Left lung (tissue), 10 donors: Measurements from ENCODE around the gene SPACA9. TPM values are rescaled to one million over a fixed set of nuclear protein-coding genes. Genes with fewer than 3 reads are reported as not detected.

Experiments
- ATAC-seq: fragments of 200-7000 bp; cut with Tn5 transposase; one replicate; pipeline ENCODE4 v1.9.1; 2020; ENCODE audit warnings: moderate library complexity
- DNase-seq, 4 donors: peaks; one replicate each; pipeline ENCODE4 v3.0.0-alpha.2; 2013 to 2020
- H3K27ac ChIP-seq, 2 donors: fragments of 200-600 bp; sonication (generic) in 1 of 2; one replicate each; pipeline versions ENCODE4 v1.5.0 to v1.8.0; 2020 to 2021
- H3K27me3 ChIP-seq, 2 donors: fragments of 200-600 bp; sonication (generic) in 1 of 2; one replicate each; pipeline versions ENCODE4 v1.5.0 to v1.8.0; 2020 to 2021
- H3K36me3 ChIP-seq, 2 donors: fragments of 200-600 bp; sonication (generic) in 1 of 2; one replicate each; pipeline versions ENCODE4 v1.5.0 to v1.8.0; 2020 to 2021
- H3K4me1 ChIP-seq, 2 donors: fragments of 200-600 bp; one replicate each; pipeline ENCODE4 v1.8.0; 2021
- H3K4me3 ChIP-seq, 2 donors: fragments of 200-600 bp; sonication (generic) in 1 of 2; one replicate each; pipeline versions ENCODE4 v1.5.0 to v1.8.0; 2020 to 2021; ENCODE audit warnings: mild to moderate bottlenecking in 1 of 2
- H3K9me3 ChIP-seq, 2 donors: fragments of 200-600 bp; sonication (generic) in 1 of 2; one replicate each; pipeline versions ENCODE4 v1.5.0 to v1.8.0; 2020 to 2021
- CTCF ChIP-seq, 2 donors: fragments of 200-600 bp; sonication (generic) in 1 of 2; IDR thresholded peaks; one replicate each; pipeline versions ENCODE4 v1.5.0 to v1.8.0; 2021; ENCODE audit warnings: antibody characterized with exemption in 2 of 2
- intact Hi-C, 2 donors: fragments of 100-400 bp; cut with DNase I; formaldehyde crosslinking; loops; one replicate each; pipeline versions ENCODE4 v1.11.2 to v1.14.2; 2022
- polyA plus RNA-seq, 6 donors: library from polyadenylated mRNA; unstranded; fragments of 120-200 nt; gene quantifications; one replicate each; pipeline ENCODE4 v1.2.1, GENCODE V29; 2013; ENCODE audit not compliant: insufficient read length in 6 of 6
- total RNA-seq, 2 donors: library from RNA; stranded (reverse); fragmentation: NEBNext Ultra II Directional; extraction: Animal tissue kit (Norgen Biotek cat#: 25700); gene quantifications; one replicate each; pipeline ENCODE4 v1.2.1, GENCODE V29; 2021
- donor health status: DM: no; HTN: yes; CAD: no.
- donor health status: DM: no; HTN: no; CAD: no.

SPACA9 gene
- total and polyA plus RNA-seq, 8 donors, result 6.9 to 13.4 (median 9.8) TPM

GRCh38 chr9:132869266-132869665, 9.4 kb upstream of the SPACA9 start:
- no peaks in the 10 kb centered on the region for H3K9me3 ChIP-seq
- H3K27me3 ChIP-seq, result no peaks in the 10 kb centered on the region

GRCh38 chr9:132873403-132873802, 5.3 kb upstream of the SPACA9 start:
- DNase-seq, result peak in 1 of 4 donors; percentile 51
- TF ChIP-seq CTCF (IDR thresholded peaks at IDR 0.05), result no peak
- no peaks in the 10 kb centered on the region for H3K9me3 ChIP-seq
- H3K27ac ChIP-seq, result no peak overlapping the region
- no peaks in the 10 kb centered on the region for H3K27me3 ChIP-seq
- H3K4me1 ChIP-seq, result peaks cover 0 to 7% of the 10 kb centered on the region in 2 donors
- no peak for ATAC-seq
- intact Hi-C loops, result no loop called here
- no peaks in the 10 kb centered on the region for H3K36me3 ChIP-seq
- no peak overlapping the region for H3K4me3 ChIP-seq

More at GRCh38 chr9:132869266-132869665, 9.4 kb upstream of the SPACA9 start:
- ATAC-seq (no peak), DNase-seq (peak in 1 of 4 donors; percentile 69)
- TF ChIP-seq CTCF (IDR thresholded peaks at IDR 0.05), result no peak
- intact Hi-C loops, result no loop called here
- no peaks in the 10 kb centered on the region for H3K36me3 ChIP-seq
- no peak overlapping the region for H3K4me3 ChIP-seq
- H3K27ac ChIP-seq, result no peak overlapping the region
- no peaks in the 10 kb centered on the region for H3K4me1 ChIP-seq

- peaks cover 0 to 16% of the 10 kb centered on the region in 2 donors for H3K4me1 ChIP-seq
Observed at GRCh38 chr9:132875159-132875558, 3.5 kb upstream of the SPACA9 start.

GRCh38 chr9:132876849-132877248, 1.8 kb upstream of the SPACA9 start:
- Histone ChIP-seq H3K4me3 (no peak overlapping the region), H3K9me3 (no peaks in the 10 kb centered on the region), H3K27me3 (no peaks in the 10 kb centered on the region), H3K36me3 (no peaks in the 10 kb centered on the region), H3K27ac (no peak overlapping the region), H3K4me1 (peaks cover 0 to 16% of the 10 kb centered on the region in 2 donors)
- intact Hi-C loops, result no loop called here
- no peak for DNase-seq
- no peak for TF ChIP-seq CTCF (IDR thresholded peaks at IDR 0.05)
- ATAC-seq, result no peak

More at GRCh38 chr9:132875159-132875558, 3.5 kb upstream of the SPACA9 start:
- H3K27ac ChIP-seq, result no peak overlapping the region
- H3K4me3 ChIP-seq, result no peak overlapping the region
- H3K27me3 ChIP-seq, result no peaks in the 10 kb centered on the region
- no peaks in the 10 kb centered on the region for H3K9me3 ChIP-seq
- DNase-seq, result no peak
- intact Hi-C loops, result no loop called here
- H3K36me3 ChIP-seq, result no peaks in the 10 kb centered on the region
- TF ChIP-seq CTCF (IDR thresholded peaks at IDR 0.05), result no peak
- ATAC-seq, result no peak

GRCh38 chr9:132877458-132877823, 1.3 kb upstream of the SPACA9 start:
- intact Hi-C loops, result no loop called here
- ATAC-seq (no peak), DNase-seq (no peak)
- H3K4me3 ChIP-seq, result peak overlapping the region; percentile 84 to 90
- H3K36me3 ChIP-seq, result no peaks in the 10 kb centered on the region
- no peaks in the 10 kb centered on the region for H3K9me3 ChIP-seq
- TF ChIP-seq CTCF (IDR thresholded peaks at IDR 0.05), result no peak
- no peaks in the 10 kb centered on the region for H3K27me3 ChIP-seq
- no peak overlapping the region for H3K27ac ChIP-seq
- peaks cover 0 to 16% of the 10 kb centered on the region in 2 donors for H3K4me1 ChIP-seq
